Mesenteric fat pad (tissue), 1 donor: ENCODE data around the gene DOCK3. TPM values are rescaled to one million over a fixed set of nuclear protein-coding genes. Genes with fewer than 3 reads are reported as not detected.
"Not testable (repeated sequence)": the region's sequence is repeated elsewhere in the genome, so short reads cannot be mapped to it uniquely, and the experiment has no call there.

Experiments used
- DNase-seq: peaks from one replicate; pipeline ENCODE4 v3.0.0-alpha.2; 2020; ENCODE audit warnings: low spot score
- total RNA-seq: library from RNA; stranded (reverse); fragmentation: NEBNext Ultra II Directional; extraction: Animal tissue kit (Norgen Biotek cat#: 25700); gene quantifications from one replicate; pipeline ENCODE4 v1.2.1, GENCODE V29; 2021
- donor health status: DM: yes; HTN: yes; CAD: no.

DOCK3 gene
- total RNA-seq, 1 donor from 2014 or later: 0.51 TPM

GRCh38 chr3:51283421-51283820, 608.7 kb downstream of the DOCK3 start:
- DNase-seq: no peak

DNA sequence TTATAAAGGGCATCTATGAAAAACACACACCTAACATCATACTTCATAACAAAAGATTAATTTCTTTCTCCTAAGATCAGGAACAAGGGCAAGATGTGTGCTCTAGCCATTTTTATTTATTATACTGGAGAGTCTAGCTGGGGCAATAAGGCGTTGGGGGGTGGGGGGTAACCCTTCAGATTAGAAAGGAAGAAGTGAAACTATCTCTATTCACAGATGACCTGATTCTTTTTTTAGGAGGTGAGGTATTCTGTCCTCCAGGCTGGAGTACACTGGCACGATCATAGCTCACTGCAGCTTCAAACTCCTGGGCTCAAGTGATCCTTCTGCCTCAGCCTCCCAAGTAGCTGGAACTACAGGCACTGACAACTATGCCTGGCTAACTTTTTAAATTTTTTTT, 620.9 kb downstream of the DOCK3 start:
- DNase-seq: no peak

- DNase-seq: no peak
These were observed 622.6 kb downstream of the DOCK3 start for GRCh38 chr3:51297333-51297732.

GRCh38 chr3:51304230-51304629, 629.5 kb downstream of the DOCK3 start:
- DNase-seq: no peak

GRCh38 chr3:51306093-51306492, 631.4 kb downstream of the DOCK3 start:
- DNase-seq: no peak

GRCh38 chr3:51307458-51307857, 632.7 kb downstream of the DOCK3 start:
- no peak for DNase-seq

- not testable (repeated sequence) for DNase-seq
These were observed 633.3 kb downstream of the DOCK3 start for GRCh38 chr3:51307945-51308607.

DNA sequence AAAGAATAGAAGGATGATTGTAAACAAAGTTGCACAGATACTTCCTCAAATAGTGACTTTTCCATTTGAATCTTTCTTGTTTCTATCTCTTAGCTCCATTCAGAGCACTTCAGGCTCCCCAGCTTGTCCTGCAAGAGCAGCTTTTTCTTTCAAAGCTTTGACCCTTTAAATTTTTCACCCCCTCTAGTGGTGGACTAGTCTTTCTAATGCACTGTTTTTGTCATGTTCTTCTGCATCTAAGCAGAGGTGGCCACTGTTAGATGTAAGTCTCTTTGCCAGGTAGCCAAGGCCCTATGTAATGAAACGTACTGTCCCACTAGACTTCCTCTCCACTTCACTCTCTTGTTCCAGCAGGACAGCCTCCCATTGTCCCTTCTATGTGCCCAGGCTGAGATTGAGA, 636.3 kb downstream of the DOCK3 start:
- no peak for DNase-seq

- DNase-seq: no peak
These were observed 653.5 kb downstream of the DOCK3 start for GRCh38 chr3:51328206-51328605.

DNA sequence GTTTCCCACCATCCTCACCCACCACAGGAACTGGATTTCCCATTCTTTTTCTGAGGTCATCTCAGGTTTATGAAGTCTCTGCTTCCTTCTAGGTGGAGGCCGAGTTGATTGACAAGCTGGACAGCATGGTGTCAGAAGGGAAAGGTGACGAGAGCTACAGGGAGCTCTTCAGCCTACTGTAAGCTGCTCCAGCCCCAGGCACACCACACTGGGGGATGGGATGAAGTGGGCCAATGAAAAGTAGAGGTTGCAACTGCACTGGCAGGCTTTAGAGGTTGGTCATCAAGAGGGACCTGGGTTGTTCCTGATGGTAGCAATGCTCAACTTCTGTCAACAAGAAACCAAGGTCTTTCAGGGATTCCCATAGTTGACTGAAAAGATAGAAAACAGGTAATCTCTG, 655.3 kb downstream of the DOCK3 start:
- DNase-seq: no peak

DNA sequence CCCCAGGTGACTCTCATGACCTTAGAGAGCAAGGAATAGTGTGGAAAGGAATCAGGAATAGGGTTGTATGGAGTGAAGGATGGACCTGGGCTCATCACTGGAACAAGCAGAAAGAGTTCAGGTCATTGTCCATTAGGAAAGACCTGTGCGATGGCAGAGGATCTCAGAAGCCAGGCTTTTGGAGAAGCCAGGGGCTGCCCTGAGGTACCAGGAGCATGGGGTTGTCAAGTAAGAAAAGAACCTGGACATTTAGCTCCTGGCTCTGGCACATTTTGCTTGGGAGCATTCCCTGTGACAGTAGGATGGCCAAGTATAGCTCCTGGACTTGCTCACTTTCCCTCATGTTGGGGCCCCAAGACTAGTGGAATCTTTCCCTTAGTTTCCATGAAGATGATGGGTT, 657.4 kb downstream of the DOCK3 start:
- no peak for DNase-seq

- DNase-seq: no peak
These were observed 658.3 kb downstream of the DOCK3 start for GRCh38 chr3:51333021-51333420.

GRCh38 chr3:51336261-51336660, 661.5 kb downstream of the DOCK3 start:
- DNase-seq: no peak

- DNase-seq: peak; percentile 9
These were observed 662.9 kb downstream of the DOCK3 start for GRCh38 chr3:51337666-51338065.

- DNase-seq: no peak
These were observed 663.9 kb downstream of the DOCK3 start for GRCh38 chr3:51338632-51339031.

- DNase-seq: no peak
These were observed 665.5 kb downstream of the DOCK3 start for GRCh38 chr3:51340013-51340829.

- peak; percentile 67 for DNase-seq
These were observed 666.4 kb downstream of the DOCK3 start for GRCh38 chr3:51340989-51341636.

DNA sequence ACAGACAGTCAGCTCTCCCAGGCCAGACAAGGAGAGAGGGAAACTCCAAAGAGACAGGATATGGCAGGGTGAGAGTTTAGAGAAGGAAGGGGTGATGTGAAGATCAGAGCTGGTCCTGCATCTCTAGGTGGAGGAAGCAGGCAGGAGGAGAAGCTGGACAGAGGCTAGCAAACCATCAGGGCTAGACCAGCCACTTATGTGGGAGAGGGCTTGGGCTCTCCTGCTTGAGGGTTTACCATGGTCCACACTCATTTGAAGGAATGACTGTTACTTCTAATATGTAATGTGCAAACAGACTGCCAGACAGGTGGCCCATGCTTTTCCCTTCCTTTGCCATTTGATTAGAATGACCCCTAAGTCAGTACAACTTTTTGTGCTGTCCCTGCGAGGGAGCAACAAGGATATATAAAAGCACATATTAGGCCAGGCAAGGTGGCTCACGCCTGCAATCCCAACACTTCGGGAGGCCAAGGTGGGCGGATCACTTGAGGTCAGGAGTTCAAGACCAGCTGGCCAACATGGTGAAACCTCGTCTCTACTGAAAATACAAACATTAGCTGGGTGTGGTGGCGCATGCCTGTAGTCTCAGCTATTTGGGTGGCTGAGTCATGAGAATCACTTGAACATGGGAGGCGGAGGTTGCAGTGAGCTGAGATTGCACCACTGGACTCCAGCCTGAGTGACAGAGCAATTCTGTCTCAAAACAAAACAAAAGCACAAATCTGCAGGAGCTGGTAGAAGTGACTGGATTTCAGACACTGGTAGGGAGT, 669.4 kb downstream of the DOCK3 start:
- peak; percentile 49 for DNase-seq

DNA sequence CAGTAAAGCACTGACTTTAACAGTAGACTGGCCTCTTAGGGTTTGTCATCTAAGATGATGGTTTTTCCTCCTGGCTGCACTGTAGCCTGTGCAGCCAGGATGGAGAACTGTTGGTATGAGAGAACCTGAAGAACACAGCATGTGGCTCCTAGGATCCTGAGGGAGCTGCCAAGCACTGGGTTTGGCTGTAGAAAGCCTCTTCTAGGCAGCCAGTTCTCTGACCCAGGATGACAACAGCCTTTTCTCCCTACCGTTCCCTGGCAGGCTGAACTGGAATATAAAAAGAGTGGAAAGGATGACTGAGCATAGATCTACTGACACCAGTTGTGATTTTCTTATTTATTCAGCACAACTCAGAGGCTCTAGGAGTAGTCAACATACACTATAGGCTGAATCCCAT, 676.0 kb downstream of the DOCK3 start:
- no peak for DNase-seq

- DNase-seq: peak; percentile 67
These were observed 678.4 kb downstream of the DOCK3 start for GRCh38 chr3:51353131-51353530.

DNA sequence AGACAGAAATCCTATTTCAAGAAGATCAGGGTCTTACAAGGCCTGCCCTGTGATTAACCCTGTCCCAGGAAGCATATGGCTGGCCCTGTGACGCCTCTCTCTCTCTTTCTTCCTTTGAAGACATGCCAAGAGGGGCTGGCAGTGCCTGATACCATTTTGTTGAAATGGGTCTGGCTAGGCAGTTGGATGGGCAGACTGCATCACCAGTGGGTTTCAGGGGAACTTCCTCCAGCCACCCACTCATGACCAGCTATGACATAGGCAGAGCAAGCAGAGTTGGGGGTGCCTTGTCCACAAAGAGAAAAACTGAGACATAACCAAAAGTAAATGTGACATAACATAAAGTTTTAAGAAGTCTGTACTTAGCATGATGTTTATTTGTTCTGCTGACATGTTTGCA, 679.0 kb downstream of the DOCK3 start:
- no peak for DNase-seq

DNA sequence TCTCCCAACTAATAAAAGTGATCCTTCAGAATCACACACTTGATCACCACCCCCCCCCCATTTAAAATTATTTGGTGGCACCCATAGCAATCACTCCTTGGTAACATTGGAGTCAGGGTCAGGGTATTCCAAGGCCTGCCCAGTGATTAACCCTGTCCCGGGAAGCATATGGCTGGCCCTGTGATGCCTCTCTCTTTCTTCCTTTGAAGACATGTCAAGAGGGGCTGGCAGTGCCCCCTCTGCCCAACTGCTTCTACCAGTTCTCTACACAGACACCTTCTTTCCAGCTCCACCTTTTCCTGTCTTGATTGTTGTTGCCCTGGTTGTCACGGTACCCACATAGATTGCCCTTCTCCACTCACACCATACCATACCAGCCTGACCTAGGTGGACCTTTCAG, 679.4 kb downstream of the DOCK3 start:
- peak; percentile 69 for DNase-seq
